ENCODE data around the gene TBX21. TPM values are rescaled to one million over a fixed set of nuclear protein-coding genes. Genes with fewer than 3 reads are reported as not detected.

The TBX21 gene
- total RNA-seq (2014; rRNA removed; shearing (Covaris generic)): not detected in 2 replicates

DNA sequence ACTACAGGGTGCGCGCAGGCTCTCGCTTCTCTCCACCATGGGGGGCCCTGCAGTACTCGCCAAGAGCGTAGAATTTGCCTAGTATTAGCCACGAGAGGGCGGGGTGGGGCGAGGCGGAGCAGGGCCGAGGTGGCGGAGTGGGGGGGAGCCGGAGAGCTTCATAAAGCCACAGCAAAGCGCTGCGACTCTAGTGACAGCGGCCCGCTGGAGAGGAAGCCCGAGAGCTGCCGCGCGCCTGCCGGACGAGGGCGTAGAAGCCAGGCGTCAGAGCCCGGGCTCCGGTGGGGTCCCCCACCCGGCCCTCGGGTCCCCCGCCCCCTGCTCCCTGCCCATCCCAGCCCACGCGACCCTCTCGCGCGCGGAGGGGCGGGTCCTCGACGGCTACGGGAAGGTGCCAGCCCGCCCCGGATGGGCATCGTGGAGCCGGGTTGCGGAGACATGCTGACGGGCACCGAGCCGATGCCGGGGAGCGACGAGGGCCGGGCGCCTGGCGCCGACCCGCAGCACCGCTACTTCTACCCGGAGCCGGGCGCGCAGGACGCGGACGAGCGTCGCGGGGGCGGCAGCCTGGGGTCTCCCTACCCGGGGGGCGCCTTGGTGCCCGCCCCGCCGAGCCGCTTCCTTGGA, at the start of gene TBX21:
Gene TBX21 (plus strand): TSS at position 190 of the 627 bp plus-strand sequence. CDS start 219 bp downstream, at position 409.
- DNase-seq (ENCODE audit: low read depth): peak; percentile 26

DNA sequence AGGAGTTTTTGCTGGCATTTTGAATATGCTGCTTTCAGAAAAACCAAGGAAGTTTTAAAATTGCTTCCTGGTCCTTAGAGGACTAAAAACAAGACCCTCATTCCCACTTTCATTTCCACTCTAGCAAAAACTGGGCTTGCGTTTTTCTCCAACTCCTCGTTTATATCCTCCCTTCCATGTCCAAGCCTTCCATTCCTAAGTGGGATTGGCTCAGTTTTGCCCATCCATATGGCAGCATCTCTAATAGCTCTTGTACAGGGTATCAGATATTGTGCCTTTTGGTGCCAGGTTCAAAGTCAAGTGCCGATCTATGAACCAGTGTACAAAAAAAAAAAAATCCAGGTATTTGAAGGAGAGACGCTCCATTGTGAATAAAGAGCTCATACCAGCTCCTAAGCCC, 49.0 kb upstream of the TBX21 start:
- DNase-seq (ENCODE audit: low read depth): no peak

DNA sequence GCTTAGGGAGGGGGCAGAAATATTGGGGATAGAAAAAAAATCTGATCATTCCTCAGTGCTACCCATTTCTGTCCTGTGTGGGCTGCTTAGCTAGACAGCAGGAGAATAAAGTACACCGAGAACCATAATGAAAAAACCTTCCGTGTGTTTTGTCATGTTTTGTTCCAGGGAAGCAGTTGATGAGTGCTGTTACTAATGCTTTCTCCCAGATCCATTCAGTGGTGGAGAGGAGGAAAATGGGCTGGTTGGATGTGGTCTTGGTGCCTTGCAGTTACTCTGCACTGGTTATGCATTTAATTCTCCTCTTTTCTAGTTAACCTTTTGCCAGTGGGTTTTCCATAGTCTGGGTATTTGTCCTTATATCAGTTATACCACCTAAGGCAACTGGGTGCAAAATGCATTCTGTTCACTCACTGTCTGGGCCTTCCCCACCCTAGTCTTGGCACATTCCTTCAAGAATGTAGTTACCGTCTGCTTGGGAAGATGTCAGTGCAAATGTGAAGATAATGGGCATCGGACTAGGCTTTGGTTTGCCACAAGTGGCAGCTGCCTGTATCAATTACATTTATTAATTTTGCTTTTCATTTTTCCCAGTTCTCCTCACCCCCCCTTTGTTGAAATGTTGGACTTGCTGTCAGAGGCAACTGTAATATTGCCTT, 48.4 kb upstream of the TBX21 start:
- DNase-seq (ENCODE audit: low read depth): no peak

- no peak for DNase-seq (ENCODE audit: low read depth)
Measured at GRCh38 chr17:47685556-47686275, 47.3 kb upstream of the TBX21 start.

DNA sequence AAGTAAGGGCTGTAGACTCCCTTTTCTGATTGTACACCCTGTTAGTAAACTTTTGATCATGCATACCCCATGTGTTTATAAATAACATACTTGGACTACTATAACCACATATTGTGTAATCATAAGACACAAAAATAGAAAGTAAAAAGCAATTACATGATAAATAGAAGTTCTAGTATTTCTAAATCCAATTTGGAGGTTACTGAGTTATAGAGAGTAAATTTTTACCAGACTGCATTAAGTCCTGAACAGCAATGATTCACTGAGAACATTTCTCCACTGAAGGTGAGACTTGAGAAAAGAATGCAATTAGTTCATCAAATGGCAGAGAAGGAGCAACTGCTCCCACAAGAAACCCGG, 46.8 kb upstream of the TBX21 start:
- no peak for DNase-seq (ENCODE audit: low read depth)

GRCh38 chr17:47686664-47687327, 46.2 kb upstream of the TBX21 start:
- no peak for DNase-seq (ENCODE audit: low read depth)

DNA sequence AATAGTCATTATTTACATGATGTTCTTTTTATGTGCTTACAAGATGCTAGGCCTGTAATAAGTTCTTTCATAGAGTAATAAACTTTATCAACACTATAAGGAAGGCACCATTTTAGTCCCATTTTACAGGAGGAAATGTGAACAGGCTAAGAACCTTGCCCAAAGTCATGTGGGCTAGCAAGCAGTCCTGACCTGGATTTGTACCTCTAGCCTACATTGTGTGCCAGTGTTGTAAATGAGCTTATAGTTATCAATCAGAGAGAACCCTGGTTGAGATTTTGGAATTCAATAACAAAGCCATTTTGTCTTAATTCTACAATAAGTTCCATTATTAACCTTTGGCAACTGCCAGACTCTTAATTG, 45.7 kb upstream of the TBX21 start:
- no peak for DNase-seq (ENCODE audit: low read depth)

DNA sequence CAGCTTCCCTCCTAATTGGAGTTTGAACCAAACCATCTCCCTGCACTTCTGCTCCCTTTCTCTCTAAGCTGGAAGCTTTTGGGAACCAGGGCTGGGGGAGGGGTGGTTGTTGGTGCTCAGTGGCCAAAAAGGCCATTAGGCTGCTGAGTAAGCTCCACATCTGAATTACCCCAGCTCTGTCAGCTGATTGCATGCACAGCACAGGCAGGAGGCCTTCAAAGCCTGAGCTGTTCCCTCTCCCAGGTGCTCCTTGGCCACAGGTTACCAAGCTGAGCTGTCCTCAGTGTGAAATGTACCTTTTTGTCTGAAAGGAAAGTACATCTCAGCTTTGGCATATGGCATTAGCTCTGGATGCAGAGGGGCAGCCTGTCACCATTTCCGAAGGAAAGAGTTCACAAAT, 45.3 kb upstream of the TBX21 start:
- DNase-seq (ENCODE audit: low read depth): no peak

DNA sequence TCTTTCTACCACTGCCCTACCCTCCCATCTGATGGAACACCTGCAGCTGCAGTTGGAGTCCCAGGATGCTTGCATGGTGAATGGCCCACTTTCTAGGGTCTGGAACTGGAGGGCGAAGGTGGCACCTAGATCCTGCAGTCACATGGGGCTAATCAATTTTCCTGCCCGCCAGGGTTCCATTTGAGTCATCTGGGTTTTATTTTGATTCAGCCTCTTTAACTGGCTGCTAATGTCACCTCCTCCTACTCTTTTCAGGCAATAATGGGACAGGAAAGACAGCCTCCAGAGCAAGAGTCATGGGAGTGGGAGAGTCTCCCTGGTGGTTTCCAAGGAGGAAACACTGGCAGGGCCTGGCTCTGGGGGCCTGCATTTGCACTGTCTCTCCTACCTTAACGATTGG, 42.9 kb upstream of the TBX21 start:
- no peak for DNase-seq (ENCODE audit: low read depth)

DNA sequence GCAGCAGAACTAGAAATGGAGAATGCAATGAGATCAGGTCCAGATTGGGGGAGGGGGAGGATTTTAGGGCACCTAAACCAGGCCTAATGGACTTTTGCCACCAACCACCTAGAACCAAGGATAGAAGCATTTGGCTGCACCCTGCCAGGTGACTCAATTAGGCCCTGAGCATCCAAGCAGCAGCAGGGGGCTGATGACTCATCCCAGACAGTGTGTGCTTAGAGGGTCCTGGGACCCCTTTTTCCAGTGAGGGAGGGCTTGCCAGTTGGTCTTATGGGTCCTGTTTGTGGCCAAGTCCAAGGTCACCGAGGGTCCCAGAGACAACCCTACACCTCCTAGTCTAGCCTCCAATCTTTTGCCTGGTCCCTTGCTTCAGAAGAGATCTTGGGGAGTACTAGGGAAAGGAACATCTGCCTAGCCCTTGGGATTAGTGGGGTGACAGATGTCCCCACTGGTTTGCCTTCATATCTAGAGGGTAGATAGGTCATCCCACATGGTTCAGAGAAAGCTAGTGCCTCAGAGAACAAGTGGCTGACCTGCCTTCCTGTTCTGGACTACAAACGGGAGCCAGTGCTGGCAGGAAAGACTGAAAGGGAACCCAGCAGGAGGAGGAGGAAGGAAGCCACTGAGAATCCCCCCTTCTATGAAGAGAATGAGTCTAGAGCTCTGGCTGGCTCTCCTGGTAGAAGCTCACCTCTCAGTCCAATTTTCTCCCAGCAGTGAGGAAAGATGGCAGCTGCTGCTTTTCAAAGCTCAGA, 40.7 kb upstream of the TBX21 start:
- no peak for DNase-seq (ENCODE audit: low read depth)

GRCh38 chr17:47692895-47693730, 39.9 kb upstream of the TBX21 start:
- no peak for DNase-seq (ENCODE audit: low read depth)

GRCh38 chr17:47693731-47694580, 39.1 kb upstream of the TBX21 start, which contains the start of gene TBKBP1:
TBKBP1 (plus strand) TSS chr17:47694161; CDS start chr17:47696113, 1,952 bp downstream.
- DNase-seq (ENCODE audit: low read depth): no peak

GRCh38 chr17:47694581-47695428, 38.2 kb upstream of the TBX21 start:
- DNase-seq (ENCODE audit: low read depth): no peak

- no peak for DNase-seq (ENCODE audit: low read depth)
Measured at GRCh38 chr17:47695429-47696376, 37.3 kb upstream of the TBX21 start.

DNA sequence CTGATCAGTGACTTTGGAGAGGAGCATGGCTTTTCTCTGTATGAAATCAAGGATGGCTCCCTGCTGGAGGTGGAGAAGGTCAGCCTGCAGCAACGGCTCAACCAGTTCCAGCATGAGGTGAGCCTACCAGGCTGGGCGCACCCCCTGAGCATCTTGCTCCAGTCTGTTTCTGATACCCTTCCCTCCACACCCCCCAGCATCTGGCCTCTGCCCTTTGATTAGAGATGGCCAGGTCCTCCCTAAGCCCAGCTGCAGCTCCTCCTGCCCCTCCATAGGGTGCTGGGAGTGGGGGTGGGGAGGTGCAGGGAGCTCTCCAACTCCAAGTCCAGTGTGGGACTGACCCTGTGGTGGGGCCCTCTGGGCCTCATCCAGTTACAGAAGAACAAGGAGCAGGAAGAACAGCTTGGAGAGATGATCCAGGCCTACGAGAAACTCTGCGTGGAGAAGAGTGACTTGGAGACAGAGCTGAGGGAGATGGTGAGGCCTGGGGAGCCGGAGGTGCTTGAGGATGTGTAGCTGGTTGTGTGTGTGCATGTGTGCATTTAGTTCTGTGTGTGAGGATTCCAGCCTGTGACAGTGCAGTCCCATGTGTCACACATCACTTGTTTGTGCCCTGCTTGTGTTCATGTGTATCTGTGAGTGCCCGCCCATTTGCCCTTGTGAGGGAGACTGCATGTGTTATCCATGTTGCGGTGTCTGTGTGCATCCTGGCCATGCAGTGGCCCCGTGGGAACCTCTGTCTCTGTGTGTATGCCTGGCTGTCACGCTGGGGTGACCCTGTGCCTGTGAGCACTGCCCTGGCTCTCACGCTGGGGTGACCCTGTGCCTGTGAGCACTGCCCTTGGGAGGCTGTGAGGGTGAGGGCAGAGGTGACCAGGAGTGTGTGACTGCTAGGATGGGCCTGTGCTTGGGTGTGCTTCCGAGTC, 36.1 kb upstream of the TBX21 start:
- no peak for DNase-seq (ENCODE audit: low read depth)

- no peak for DNase-seq (ENCODE audit: low read depth)
Measured at GRCh38 chr17:47697906-47698711, 34.9 kb upstream of the TBX21 start.

Data from RPMI7951 (cell line).